ENCODE measurements around the gene PDZD2.
"Not testable (repeated sequence)": the region's sequence is repeated elsewhere in the genome, so short reads cannot be mapped to it uniquely, and the experiment has no call there.

The PDZD2 gene

DNA sequence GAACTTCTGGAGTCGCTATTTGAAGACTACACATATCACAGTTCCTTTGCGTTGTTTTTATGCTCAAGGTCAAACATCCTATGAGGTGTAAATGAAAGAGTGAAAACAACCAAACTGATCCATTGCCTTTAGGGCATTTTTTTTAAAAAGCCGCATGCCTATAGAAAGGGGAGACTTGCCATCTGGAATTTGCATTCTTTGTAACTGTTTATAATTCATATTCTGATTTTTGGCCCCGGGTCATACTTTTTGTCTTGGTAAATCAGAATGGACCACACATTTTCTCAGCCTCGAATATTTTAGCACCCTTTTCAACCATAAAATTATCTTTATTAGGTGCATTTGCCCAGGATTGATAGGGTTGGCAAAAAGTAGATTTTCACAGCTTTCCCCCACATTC is 347.2 kb downstream of the PDZD2 start:
- no peak for DNase-seq

DNA sequence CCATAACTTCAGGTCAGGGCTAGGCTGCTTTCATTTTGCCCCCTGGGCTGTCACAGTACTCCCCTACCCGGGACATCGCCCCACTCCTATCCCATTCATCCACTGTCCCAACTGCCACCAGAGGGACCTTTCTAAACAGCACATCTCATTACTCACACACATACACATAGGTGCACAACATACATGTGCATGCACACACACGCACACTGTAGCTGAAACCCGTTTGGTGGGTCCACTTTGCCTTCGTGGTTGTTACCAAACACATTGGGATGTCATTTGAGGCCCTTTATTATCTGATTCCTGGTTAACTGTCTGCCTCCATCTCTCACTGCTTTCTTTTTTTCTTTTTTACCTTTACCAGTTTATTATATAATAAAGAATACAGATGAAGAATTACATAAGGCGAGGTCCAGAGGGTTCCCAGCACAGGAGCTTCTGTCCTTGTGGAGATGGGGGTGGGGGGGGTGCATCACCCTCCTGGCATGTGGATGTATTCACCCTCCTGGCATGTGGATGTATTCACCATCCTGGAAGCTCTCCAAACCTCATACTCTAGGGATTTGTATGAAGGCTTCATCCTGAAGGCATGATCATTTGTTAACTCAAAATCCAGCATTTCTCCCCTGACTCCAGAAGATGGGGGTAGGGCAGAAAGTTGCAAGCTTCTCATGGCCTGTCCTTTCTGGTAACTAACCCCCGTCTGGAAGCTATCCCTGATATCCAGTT is 349.2 kb downstream of the PDZD2 start:
- DNase-seq, result no peak

DNA sequence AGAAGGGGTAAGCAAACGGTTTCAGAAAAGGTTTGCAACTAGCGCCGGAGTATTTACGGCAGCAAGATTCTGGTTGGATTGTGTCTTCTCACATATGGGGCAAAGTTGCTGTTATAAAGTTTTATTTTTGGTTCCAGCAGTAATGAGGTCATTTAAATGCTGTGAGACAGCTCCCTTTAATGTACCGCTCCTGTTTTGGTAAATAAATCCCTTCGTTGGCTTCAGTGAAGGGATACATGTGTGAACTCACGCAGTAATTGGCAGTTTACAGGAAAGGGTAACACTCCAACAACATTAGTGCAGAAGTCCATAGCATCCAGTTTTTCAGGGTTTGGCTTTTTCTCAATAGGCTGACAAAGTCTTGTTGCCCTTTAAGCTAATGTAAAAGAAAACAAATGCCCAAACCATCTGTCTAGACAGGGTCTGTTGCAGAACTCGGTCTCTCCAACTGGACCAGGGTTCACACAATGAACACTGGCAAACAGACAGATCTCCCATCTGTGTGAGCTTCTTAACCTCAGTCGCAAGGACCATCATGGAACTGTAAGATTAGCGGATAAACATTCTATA is 351.2 kb downstream of the PDZD2 start:
- no peak for DNase-seq

DNA sequence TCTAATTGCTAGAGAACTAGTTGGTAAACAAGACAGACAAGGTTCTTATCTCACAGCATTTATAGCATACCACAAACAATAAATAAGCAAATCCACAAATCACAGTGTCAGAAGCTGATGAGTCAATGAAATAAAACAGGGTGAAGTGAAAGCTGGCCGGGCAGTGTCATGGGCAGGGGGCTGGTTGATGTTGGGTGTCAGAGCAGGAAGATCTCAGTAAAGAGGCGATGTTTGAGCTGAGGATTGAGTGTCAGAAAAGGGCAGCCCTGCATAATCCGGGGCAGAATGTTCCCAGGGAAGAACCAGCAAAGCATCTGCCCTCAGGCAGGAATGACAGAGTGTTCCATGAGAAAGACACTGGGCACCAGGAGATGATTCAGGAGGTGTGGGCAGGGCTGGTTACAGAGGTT is 351.8 kb downstream of the PDZD2 start:
- DNase-seq, result no peak

DNA sequence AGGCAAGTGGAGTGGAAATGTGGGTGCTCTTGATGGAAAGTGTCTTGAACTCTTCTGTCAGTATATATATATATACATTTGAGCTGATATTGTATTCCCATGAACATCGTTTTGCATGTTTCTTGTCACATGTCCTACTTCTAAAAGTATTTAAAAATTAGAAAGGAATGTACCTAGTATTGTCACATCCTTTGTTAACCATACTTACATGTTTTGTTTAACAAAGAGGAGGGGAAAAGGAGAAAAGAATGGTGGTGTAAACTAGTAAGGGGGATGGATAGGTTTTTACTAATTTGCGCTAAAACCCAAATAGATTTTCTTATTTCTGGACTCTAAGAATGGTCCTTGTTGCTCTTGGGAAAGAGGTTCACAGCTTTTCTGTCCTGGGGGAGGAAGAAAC is 353.4 kb downstream of the PDZD2 start:
- no peak for DNase-seq

DNA sequence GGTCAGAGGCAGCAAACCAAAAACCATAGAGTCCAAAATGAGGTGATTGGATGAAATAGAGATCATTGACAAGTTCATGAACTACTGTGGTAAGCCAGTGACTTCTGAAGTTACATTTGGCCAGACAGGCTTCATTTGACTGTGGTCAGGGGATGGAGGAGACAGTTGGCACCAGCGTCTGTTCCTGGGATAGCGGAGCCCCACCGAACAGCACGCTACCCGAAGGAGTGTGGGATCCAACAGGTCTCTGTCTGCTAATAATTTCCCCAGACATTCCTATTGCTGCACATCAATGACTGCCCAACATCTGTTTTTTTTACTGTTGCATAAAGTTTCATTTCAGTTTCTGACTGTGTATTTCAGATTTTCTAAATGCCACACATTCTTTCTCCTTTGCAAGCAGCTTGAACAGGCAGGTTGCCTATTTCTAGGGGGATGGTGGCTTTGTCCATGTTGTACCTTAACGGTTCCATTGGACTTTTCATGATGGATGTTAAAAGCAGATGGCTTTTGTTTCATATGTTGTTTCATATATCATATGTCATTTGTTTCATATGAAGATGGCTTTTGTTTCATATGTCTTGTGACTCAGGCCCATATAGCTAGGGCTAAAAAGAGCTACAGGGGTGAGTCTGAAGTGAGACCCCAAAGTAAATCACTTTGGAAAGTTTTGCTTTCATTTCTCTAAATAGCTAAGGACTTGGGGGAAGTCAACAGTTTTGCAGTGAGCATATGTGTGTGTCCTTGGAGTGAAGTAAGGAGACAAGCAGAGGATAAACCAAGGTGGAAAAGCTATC is 354.4 kb downstream of the PDZD2 start:
- no peak for DNase-seq

DNA sequence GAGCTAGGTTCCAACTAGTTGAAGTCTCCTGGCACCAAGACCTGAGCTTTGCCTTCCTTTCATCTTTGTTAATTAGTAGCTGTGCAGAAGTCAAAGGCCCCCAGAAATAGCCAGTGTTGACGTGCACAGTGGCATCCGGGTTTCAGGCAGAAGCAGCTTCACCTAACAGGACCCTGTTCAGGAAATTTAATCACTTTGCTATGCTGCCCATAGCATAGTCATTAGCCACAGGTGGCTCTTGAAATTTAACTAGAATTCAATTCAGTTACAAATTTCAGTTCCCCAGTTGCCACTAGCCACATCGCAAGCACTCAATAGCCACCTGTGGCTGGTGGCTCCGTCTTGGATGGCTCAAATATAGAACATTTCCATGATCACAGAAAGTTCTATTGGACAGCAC is 356.1 kb downstream of the PDZD2 start:
- DNase-seq, result no peak

DNA sequence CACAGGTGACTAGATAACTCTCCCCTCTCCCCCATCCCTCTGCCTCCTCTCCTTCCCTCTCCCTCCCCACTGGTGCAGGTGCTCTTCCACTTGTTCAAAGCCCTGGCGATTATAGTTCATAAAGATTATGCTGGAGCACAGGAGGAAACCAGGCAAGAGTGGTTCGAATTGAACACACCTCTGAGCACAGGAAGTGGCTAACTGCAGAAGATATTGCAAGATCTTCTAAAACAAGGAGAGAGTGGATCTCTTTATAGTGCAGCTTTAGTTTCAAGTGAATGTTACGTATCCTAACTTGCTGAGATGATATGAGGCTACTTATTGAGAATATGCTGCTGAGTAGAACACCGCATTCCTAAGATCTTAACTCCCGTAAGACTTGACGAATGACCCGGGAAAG is 356.8 kb downstream of the PDZD2 start:
- no peak for DNase-seq

DNA sequence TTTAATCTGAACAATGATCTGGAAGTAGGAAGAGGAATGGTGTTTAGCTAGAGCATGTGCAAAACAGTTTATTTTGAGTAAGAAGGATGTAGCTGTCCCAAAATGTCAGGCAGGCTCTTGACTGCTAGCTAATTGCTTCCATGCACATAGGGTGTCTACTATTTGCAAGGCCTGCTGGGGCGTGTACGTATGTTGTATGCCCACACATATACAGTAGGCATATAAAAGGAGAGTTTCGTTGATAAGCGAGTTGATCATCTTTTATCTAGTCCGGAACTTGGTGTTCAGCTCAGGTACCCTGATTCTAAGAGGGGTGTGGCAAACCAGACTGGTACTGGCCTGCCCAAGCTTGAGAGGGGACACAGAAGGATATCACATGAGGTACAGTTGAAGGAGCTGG is 358.0 kb downstream of the PDZD2 start:
- DNase-seq, result no peak

DNA sequence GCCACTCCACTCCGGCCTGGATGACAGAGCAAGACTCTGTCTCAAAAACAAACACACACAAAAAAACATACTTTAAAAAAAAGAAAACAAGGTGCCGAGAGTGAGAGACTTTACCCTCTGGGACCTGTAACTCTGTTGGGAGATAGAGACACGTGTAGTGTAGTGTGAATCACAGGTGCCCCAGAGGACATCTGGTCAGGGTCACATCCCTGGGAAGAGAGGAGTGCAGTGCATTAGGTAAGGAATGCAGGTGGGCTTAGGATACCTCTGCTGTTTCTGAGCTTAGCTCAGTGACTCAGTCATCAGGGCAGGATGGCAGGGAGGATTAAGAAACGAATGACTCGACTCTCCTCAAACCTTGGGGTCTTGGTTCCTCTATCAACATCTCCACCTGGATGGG is 360.5 kb downstream of the PDZD2 start:
- no peak for DNase-seq

DNA sequence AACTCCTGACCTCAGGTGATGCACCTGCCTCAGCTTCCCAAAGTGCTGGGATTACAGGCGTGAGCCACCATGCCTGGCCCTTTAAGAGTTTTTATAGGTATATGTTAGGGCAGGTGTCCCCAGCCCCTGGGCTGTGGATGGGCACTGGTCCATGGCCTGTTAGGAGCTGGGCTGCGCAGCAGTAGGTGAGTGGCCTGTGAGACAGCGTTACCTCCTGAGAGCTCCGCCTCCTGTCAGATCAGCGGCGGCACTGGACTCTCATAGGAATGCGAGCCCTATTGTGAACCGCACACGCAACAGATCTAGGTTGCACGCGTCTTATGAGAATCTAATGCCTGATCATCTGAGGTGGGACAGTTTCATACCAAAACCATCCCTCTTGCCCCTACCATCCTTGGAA is 361.8 kb downstream of the PDZD2 start:
- DNase-seq, result no peak

DNA sequence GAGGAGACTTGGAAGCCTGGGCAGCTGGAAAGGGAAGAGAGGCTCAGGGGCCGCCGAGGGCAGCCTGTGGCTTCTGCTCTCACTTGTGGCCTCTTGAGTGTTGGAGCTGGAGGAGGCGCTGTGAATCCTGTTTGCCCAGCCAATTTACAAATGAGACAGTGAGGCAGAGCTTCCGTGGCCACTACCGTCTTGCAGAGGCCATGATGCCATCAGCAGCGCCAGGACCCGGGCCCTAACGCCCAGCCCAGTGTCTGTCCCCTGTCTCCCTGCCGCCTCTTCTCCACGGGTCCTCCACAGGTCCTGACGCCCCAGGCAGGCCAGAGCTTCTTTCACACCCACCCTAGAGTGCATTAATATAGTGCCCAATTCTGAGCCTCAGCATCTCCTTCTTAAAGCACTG is 362.4 kb downstream of the PDZD2 start:
- no peak for DNase-seq

DNA sequence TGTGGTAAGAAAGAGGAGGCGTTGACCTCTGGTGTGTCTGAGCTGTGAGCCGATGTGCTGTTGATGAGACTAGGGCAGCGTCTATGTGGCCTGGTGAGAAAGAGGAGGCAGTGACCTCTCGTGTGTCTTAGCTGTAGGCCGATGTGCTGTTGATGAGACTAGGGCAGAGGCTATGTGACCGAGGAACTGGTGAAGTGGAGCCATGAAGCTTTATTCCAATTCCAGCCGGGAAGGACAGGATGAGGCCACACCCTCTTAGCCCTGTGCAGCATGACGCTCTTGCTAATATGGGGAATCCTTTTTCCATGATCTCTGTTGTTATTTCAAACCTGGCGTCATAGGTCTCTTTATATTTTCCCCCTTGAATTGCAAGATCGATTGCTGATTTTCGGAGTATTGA is 362.8 kb downstream of the PDZD2 start:
- no peak for DNase-seq

DNA sequence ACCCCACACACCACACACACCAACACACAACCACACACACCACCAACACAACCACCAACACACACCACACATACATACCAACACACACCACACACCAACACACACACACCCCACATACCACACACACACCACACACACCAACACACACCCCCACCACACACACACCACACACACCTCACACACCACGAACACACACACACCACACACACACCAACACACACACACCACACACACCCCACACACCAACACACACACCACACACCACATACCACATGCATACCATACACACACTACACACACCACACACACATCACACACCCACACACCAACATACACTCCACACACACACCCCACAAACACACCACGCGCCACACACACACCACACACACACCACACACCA is 363.8 kb downstream of the PDZD2 start:
- no peak for DNase-seq

DNA sequence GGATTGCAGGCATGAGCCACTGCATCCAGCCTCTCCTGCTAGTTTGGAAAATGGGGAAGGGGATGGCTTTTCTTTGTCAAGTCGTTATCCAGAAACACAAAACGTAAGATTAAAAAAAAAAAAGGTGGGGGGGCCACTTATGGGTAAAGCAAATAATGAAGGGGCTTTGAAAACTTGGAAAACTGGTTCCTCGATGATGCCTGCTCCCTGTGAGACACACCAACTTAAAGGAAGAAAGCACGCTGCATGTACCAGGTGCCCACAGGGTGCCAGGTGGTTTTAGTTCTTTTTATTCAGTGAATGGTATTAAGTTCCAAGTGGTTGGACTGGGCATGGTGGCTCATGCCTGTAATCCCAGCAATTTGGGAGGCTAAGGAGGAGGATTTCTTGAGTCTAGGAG is 365.1 kb downstream of the PDZD2 start:
- no peak for DNase-seq

DNA sequence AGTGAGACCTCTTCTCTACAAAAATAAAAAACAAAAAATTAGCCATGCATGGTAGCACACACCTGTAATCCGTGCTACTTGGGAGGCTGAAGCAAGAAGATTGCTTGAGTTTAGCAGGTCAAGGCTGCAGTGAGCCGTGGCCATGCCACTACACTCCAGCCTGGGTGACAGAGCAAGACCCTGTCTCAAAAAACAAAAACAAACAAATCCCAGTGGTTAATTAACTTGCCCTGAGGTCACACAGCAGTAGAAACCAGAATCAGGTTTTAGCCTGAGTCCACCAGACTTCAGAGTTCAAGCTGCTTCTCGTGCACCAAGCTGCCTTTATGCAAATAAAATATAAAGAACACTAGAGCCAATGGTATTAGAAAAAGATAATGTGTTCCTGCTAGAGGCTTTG is 365.5 kb downstream of the PDZD2 start:
- DNase-seq, result no peak

DNA sequence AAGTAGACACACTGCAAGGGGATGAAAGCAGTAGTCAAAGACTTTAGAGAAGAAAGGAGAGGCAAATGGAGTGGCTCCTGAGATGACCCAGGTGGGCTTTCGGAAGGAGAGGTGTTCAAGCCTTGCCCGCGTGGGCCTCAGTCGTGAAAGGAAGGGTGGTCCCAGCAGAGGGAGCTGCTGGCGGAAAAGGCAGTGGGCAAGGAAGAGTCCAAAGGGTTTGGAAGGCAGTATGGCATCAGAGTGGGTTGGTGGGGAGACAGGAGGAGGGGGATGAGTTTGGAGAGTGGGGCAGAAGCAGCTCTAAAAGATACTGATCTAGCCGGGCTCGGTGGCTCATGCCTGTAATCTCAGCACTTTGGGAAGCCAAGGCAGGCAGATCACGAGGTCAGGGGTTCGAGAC is 369.8 kb downstream of the PDZD2 start:
- no peak for DNase-seq

DNA sequence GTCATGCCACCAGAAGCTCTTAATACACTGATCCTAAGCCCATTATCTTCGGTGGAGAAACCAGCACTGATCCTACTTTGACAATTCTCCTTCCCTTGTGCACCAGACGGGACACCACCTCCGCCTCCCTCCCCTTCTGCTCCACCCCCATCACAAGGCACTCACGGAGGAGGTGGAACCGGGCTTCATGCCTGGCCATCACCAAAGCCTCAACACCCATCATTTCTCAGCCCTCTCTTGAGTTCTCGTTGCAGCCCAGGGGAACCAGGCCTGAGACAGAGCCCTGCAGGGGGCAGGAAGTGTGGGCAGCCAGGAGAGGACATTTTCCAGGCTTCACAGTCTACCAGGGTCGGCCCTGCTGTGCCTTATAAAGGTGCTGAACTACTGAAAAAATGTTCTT is 374.7 kb downstream of the PDZD2 start:
- no peak for DNase-seq

DNA sequence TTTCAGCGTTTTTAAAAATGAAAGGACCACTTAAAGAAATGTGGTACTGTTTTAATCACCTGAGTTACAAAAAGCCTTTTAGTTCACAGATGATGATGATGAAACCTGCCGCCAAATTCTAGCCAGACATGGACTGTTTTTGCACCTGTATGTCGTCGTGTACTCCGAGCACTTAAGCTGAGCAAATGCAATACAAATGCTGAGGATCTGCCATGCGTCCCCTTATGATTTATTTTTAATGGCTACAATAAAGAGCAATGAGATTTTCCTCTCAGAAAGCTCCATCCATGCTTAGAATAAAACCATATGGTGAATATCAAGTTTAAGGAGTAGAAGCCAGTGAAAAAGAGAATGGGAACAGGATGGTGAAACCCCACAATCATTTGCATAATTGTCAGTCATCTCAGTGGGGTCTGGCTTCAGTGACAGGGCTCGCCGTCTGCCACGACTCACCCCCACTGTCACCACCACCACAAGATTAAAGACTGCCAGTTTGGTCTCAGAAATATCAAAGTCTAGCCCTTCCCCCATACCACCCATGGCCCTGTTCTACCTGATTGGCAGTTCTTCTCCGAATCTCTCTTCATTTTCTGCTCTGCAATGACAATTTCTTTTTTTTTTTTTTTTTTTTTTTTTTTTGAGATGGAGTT is 375.3 kb downstream of the PDZD2 start:
- no peak for DNase-seq

DNA sequence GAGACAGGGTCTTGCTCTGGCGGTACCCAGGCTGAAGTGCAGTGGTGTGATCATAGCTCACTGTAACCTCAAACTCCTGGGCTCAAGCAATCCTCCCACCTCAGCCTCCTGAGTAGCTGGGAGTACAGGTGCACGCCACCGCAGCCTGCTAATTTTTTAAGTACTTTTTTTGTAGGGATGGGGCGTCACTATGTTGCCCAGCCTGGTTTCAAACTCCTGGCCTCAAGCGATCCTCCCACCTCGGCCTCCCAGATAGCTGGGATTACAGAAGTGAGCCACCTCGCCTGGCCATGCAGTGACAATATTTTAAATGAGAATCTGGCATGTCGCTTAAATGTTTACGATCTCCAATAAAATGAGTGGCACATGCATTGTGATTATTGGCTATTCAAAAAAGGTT is 376.3 kb downstream of the PDZD2 start:
- not testable (repeated sequence) for DNase-seq

DNA sequence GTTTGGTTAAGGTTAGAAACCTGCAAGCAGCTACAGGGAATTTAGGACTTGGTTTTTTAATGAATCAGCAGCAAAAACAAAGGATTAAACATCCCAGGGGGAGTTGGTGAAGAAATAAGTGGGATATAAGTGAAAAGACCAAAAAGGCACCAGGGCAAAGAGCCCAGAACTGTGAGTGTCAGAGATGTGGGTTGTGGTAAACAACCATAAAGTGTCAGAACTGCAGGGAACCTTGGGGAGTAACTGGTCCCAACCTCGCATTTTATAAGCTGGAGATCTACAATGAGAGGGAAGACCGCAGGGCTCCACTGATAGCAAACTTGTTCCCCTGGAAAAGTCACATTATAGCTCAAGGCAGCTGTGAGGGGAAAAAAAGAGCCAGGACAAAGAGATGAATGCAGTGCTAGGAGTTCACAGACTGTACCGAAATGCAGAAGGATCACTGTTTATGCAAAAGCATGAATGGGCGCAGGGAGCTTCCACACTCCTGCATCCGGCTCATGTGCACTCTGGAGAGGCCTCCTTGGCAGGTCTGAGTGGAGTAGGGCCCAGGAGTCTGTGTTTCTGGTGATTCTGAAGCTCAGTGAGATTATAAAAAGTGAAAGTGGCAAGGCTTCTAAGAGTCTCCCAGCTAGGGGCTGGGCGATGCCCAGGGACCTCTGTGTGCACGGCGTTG is 378.9 kb downstream of the PDZD2 start:
- DNase-seq, result no peak

DNA sequence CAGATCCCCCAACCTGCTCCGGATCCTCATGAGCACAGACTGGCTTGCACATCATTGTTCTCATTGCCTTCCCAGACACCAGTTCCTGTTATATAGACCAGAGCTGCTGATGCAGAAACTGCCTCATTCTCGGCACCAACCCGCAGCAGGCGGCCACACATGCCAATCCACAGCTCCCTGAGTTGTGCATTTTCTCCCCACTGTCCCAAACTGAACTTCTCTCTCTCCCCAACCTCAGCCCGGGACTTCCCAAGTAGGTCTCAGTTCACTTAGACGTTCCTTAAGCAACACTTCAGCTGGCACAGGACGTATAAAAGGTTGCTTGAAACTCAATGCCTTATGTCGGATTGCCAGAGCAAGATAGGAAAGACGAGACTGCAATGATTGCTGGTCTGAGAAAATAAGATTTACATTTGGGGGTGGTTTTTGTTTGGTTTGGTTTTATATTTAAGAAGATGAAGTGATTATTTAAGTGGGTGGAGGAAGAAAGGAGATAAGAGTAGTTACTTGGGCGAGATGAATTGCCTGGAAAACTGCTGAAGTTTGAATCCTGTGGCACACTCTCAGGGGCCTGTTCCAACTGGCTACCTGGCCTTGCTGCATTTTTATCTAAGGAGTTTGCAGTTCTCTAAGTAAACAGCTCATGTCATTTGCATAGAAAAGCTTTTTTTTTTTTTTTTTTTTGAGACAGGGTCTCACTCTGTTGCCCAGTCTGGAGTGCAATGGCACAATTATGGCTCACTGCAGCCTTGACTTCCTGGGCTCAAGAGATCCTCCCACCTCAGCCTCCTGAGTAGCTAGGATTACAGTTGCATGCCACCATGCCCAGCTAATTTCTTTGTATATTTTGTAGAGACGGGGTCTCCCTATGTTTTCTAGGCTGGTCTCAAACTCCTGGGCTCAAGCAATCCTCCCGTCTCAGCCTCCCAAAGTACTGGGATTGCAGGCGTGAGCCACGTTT is 379.8 kb downstream of the PDZD2 start:
- DNase-seq, result no peak
